Activated T-cell treated with anti-CD3 and anti-CD28 coated beads, Interleukin-2, amount 50 U/mL, for 72 hours (primary cell): ENCODE results near the gene POU5F1. TPM values are rescaled to one million over a fixed set of nuclear protein-coding genes. Genes with fewer than 3 reads are reported as not detected.
"Not testable (repeated sequence)": the region's sequence is repeated elsewhere in the genome, so short reads cannot be mapped to it uniquely, and the experiment has no call there.

ENCODE experiments used
- ATAC-seq, 2 donors: fragments of 150-1000 bp; cut with Tn5 transposase; replicated peaks in 1 of 2; 2 replicates each; pipeline ENCODE4 v1.10.0; 2021; ENCODE audit warnings: moderate library complexity in 2 of 2, mild to moderate bottlenecking in 1 of 2
- DNase-seq, 2 donors: peaks; one replicate each; pipeline ENCODE4 v3.0.0; 2021 to 2022; ENCODE audit warnings: mixed read lengths in 1 of 2
- H3K27ac Mint-ChIP-seq: one replicate; pipeline ENCODE4 v1.8.0; 2022; ENCODE audit warnings: mild to moderate bottlenecking, moderate library complexity, mixed read lengths
- H3K27me3 Mint-ChIP-seq: one replicate; pipeline ENCODE4 v1.8.0; 2022; ENCODE audit warnings: low read depth, mixed read lengths
- H3K36me3 Mint-ChIP-seq, 2 donors: one replicate each; pipeline ENCODE4 v1.8.0; 2022; ENCODE audit warnings: mixed read lengths in 2 of 2, mild to moderate bottlenecking in 1 of 2; ENCODE audit not compliant: insufficient read depth in 2 of 2
- H3K4me1 Mint-ChIP-seq: one replicate; pipeline ENCODE4 v1.8.0; 2022; ENCODE audit warnings: low read depth, mixed read lengths
- H3K4me3 Mint-ChIP-seq, 2 donors: one replicate each; pipeline ENCODE4 v1.8.0; 2022; ENCODE audit warnings: mild to moderate bottlenecking in 2 of 2, mixed read lengths in 2 of 2, moderate library complexity in 2 of 2
- H3K9me3 Mint-ChIP-seq, 2 donors: one replicate each; pipeline ENCODE4 v1.8.0; 2022; ENCODE audit warnings: mixed read lengths in 2 of 2
- total RNA-seq, 2 donors: library from RNA; stranded (reverse); gene quantifications; one replicate each; pipeline ENCODE4 v1.2.3, GENCODE V29; 2022

POU5F1 gene
- total RNA-seq, 2 donors from 2014 or later: 0.09 TPM; not detected in 1

DNA sequence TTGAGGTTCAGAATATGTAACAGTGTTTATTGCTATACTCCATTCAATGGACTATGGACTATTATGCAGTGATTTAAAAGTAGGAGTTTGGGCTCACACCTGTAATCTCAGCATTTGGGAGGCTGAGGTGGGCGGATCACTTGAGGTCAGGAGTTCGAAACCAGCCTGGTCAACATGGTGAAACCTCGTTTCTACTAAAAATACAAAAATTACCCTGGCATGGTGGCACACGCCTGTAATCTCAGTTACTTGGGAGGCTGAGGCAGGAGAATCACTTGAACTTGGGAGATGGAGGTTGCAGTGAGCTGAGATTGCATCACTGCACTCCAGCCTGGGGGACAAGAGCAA lies 28.6 kb upstream of the POU5F1 start:
- H3K27ac Mint-ChIP-seq, H3K9me3 Mint-ChIP-seq, ATAC-seq, H3K27me3 Mint-ChIP-seq, DNase-seq: not testable (repeated sequence)
- Mint-ChIP-seq H3K4me1 (peaks cover 58% of the 10 kb centered on the region), H3K36me3 (peaks cover 12 to 22% of the 10 kb centered on the region in 2 donors), H3K4me3 (peak overlapping the region; percentile 84 to 98)

DNA sequence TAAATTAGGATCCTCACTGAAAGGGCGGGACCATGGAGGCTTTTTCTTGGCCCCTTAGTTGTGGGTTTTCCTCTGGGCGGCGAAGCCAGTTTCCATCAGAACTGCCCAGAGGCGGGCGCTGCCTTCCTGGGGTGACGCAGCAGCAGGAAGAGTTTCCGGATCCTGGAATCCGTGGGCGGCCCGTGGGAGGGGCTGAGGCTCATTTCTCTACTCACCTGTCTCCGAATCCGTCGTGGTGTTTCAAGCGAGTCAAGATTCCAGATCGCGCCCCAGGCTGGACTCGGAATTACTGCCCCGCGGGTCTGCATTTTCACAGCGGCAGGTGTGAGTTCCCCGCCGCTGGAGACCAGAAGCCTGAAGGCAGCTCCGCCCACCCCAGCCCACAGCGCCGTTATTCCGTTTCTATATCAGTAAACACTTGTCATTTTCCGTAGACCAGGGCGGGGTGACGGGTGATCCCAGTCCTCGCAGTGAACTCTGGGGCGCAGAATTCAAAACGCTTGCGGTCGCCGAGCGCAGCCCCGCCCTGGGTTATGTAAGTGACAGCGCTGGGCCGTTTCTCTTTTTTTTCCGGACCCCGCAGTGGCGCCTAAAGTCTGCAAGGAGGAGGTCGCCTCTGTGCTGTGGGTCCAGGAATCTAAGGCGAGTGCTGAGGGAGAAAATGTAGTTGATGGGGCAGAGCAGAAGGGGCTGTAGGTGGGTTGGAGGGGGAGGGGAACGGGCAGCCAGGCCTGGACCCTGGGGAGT lies 27.2 kb upstream of the POU5F1 start:
- Mint-ChIP-seq H3K9me3 (peaks cover 3 to 6% of the 10 kb centered on the region in 2 donors), H3K4me3 (peak overlapping the region; percentile 84 to 98), H3K27ac (peak overlapping the region; percentile 88), H3K36me3 (peaks cover 12 to 22% of the 10 kb centered on the region in 2 donors), H3K27me3 (no peaks in the 10 kb centered on the region), H3K4me1 (peaks cover 50% of the 10 kb centered on the region)
- DNase-seq: peak; percentile 93 to 96
- ATAC-seq: peak; percentile 82 to 87

DNA sequence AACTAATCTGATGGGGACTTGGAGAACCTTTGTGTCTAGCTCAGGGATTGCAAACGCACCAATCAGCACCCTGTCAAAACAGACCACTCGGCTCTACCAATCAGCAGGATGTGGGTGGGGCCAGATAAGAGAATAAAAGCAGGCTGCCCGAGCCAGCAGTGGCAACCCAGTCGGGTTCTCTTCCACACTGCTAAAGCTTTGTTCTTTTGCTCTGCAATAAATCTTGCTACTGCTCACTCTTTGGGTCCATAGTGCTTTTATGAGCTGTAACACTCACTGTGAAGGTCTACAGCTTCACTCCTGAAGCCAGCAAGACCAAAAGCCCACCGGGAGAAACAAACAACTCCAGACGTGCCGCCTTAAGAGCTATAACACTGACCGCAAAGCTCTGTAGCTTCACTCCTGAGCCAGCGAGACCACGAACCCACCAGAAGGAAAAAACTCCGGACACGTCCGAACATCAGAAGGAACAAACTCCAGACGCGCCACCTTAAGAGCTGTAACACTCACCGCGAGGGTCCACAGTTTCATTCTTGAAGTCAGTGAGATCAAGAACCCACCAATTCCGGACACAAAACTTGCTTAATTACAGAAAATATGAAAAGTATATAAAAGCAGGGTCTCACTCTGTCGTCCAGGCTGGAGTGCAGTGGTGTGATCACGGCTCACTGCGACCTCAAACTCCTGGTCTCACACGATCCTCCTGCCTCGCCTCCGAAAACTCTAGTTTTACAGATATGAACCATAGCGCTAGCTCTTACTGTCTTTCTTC lies 26.0 kb upstream of the POU5F1 start:
- not testable (repeated sequence) for H3K9me3 Mint-ChIP-seq, H3K27me3 Mint-ChIP-seq, DNase-seq, ATAC-seq
- Mint-ChIP-seq H3K4me1 (peaks cover 37% of the 10 kb centered on the region), H3K36me3 (peaks cover 12 to 18% of the 10 kb centered on the region in 2 donors), H3K4me3 (peak overlapping the region; percentile 84 to 98), H3K27ac (peak overlapping the region; percentile 88)

GRCh38 chr6:31195308-31195979 lies 25.0 kb upstream of the POU5F1 start:
- ATAC-seq, H3K27ac Mint-ChIP-seq, H3K9me3 Mint-ChIP-seq, H3K27me3 Mint-ChIP-seq, H3K4me3 Mint-ChIP-seq, DNase-seq: not testable (repeated sequence)
- H3K36me3 Mint-ChIP-seq: peaks cover 7 to 11% of the 10 kb centered on the region in 2 donors
- peaks cover 33% of the 10 kb centered on the region for H3K4me1 Mint-ChIP-seq

- DNase-seq (no peak), ATAC-seq (no peak)
- Mint-ChIP-seq H3K4me1 (peaks cover 25% of the 10 kb centered on the region), H3K36me3 (peaks cover 4 to 5% of the 10 kb centered on the region in 2 donors), H3K27ac (no peak overlapping the region), H3K27me3 (no peaks in the 10 kb centered on the region), H3K4me3 (no peak overlapping the region), H3K9me3 (no peaks in the 10 kb centered on the region)
Observed at GRCh38 chr6:31194061-31194834, 23.8 kb upstream of the POU5F1 start.

DNA sequence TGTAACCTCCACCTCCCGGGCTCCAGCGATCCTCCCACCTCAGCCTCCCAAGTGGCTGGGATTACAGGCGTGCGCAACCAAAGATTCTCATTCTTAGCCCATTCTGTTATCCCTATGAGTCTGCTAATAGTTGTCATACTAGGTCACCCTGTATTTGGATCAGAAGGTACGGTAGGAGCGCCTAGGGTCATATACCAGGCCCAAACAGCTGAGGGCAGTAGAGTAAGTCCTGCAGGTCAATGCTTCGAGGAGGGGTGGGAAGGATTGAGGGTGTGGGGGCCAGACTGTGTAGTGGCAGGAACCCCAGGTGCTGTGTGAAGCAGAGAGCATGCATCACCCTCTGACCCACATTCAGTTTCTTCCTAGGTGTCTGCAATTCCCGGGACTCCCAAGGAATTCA lies 22.7 kb upstream of the POU5F1 start:
- no peak for DNase-seq
- no peaks in the 10 kb centered on the region for H3K27me3 Mint-ChIP-seq
- H3K36me3 Mint-ChIP-seq: peaks cover 1 to 5% of the 10 kb centered on the region in 2 donors
- H3K4me1 Mint-ChIP-seq: peaks cover 18% of the 10 kb centered on the region
- no peak overlapping the region for H3K4me3 Mint-ChIP-seq
- no peak for ATAC-seq
- no peaks in the 10 kb centered on the region for H3K9me3 Mint-ChIP-seq
- H3K27ac Mint-ChIP-seq: no peak overlapping the region

DNA sequence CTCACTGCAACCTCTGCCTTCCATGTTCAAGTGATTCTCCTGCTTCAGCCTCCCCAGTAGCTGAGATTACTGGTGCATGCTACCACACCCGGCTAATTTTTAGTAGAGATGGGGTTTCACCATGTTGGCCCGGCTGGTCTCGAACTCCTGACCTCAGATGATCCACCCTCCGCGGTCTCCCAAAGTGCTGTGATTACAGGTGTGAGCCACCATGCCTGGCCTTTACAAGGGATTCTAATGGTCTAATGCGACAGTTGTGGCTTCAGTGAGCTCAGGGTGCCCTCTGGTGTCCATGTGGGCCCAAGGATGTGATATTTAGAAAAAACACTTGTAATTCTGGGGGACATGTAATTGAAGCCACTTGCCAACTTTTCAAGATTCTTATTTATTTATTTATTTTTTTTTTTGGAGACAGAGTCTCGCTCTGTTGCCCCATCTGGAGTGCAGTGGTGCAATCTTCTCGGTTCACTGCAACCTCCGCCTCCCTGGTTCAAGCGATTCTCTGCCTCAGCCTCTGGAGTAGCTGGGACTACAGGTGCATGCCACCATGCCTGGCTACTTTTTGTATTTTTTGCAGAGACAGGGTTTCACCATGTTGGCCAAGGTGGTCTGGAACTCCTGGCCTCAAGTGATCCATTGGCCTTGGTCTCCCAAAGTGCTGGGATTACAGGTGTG lies 22.1 kb upstream of the POU5F1 start:
- H3K27ac Mint-ChIP-seq, H3K9me3 Mint-ChIP-seq, H3K36me3 Mint-ChIP-seq, H3K27me3 Mint-ChIP-seq, H3K4me3 Mint-ChIP-seq, ATAC-seq: not testable (repeated sequence)
- peaks cover 18% of the 10 kb centered on the region for H3K4me1 Mint-ChIP-seq
- peak; percentile 66 to 67 for DNase-seq

GRCh38 chr6:31190488-31190887 lies 20.0 kb upstream of the POU5F1 start:
- ATAC-seq (no peak), DNase-seq (no peak)
- H3K4me3 Mint-ChIP-seq: no peak overlapping the region
- no peaks in the 10 kb centered on the region for H3K36me3 Mint-ChIP-seq
- no peak overlapping the region for H3K27ac Mint-ChIP-seq
- peaks cover 16% of the 10 kb centered on the region for H3K4me1 Mint-ChIP-seq
- H3K9me3 Mint-ChIP-seq: no peaks in the 10 kb centered on the region
- no peaks in the 10 kb centered on the region for H3K27me3 Mint-ChIP-seq

DNA sequence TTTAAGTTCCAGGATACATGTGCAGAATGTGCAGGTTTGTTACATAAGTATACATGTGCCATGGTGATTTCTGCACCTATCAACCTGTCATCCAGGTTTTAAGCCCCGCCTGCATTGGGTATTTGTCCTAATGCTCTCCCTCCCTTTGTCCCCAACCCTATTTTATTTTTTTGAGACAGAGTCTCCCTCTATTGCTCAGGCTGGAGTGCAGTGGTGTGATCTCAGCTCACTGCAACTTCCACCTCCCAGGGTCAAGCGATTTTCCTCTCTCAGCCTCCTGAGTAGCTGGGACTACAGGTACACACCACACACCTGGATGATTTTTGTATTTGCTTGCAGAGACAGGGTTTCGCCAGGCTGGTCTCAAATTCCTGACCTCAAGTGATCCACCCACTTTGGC lies 18.7 kb upstream of the POU5F1 start:
- H3K36me3 Mint-ChIP-seq, H3K4me3 Mint-ChIP-seq, DNase-seq, H3K27ac Mint-ChIP-seq, H3K27me3 Mint-ChIP-seq, ATAC-seq, H3K9me3 Mint-ChIP-seq: not testable (repeated sequence)
- peaks cover 13% of the 10 kb centered on the region for H3K4me1 Mint-ChIP-seq

GRCh38 chr6:31187780-31188194 lies 17.3 kb upstream of the POU5F1 start:
- no peaks in the 10 kb centered on the region for H3K27me3 Mint-ChIP-seq
- no peaks in the 10 kb centered on the region for H3K9me3 Mint-ChIP-seq
- ATAC-seq (no peak), DNase-seq (no peak)
- H3K27ac Mint-ChIP-seq: no peak overlapping the region
- peaks cover 12% of the 10 kb centered on the region for H3K4me1 Mint-ChIP-seq
- no peaks in the 10 kb centered on the region for H3K36me3 Mint-ChIP-seq
- no peak overlapping the region for H3K4me3 Mint-ChIP-seq

DNA sequence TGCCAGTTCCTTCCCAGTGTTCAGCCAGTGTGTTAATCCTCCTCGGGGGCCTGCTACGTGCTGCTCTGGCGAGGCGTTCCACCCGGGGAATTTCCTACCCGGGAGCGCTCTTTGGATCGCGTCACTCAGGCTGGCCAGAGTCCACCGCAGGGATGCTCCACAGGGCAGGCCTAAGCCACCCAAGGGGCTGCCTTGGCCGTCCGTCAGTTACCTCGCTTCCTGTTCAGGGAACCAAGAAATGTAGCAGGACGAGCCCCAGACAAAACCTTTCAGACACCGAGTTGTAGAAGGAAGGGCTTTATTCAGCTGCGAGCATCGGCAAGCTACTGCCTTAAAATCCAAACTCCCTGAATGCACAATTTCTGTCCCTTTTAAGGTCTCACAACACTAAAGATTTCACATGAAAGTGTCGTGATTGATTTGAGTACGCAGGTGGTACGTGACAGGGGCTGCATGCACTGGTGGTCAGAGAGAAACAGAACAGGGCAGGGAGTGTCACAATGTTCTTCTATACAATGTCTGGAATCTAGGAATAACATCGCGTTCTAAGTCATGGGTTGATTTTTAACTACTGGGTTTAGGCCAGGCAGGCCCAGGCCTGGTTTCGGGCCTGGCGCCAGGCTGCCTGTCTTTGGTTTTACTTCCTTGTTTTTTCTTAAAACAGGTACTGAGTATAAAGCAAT lies 15.7 kb upstream of the POU5F1 start:
- Mint-ChIP-seq H3K9me3 (no peaks in the 10 kb centered on the region), H3K4me3 (no peak overlapping the region), H3K4me1 (peaks cover 12% of the 10 kb centered on the region), H3K36me3 (no peaks in the 10 kb centered on the region), H3K27me3 (no peaks in the 10 kb centered on the region), H3K27ac (no peak overlapping the region)
- DNase-seq (no peak), ATAC-seq (no peak)

GRCh38 chr6:31185695-31186051 lies 15.2 kb upstream of the POU5F1 start:
- not testable (repeated sequence) for H3K36me3 Mint-ChIP-seq, H3K27me3 Mint-ChIP-seq, H3K27ac Mint-ChIP-seq, H3K4me3 Mint-ChIP-seq, DNase-seq, H3K9me3 Mint-ChIP-seq
- peak in 1 of 2 donors; percentile 41 for ATAC-seq
- H3K4me1 Mint-ChIP-seq: peaks cover 16% of the 10 kb centered on the region
